RCC 7860 (cell line): Measurements from ENCODE around the gene KNL1.
A peak's percentile ranks its signal among the peaks of the same experiment; 100 is the strongest.

Source experiments
- DNase-seq: peaks from one replicate; pipeline ENCODE4 v3.0.0-alpha.2; 2015; ENCODE audit warnings: low spot score
- FAIRE-seq: peaks from 2 replicates; lab custom pipeline; 2012; peaks lifted over from hg19 to GRCh38; lab: Jason Lieb, UNC

KNL1 gene

DNA sequence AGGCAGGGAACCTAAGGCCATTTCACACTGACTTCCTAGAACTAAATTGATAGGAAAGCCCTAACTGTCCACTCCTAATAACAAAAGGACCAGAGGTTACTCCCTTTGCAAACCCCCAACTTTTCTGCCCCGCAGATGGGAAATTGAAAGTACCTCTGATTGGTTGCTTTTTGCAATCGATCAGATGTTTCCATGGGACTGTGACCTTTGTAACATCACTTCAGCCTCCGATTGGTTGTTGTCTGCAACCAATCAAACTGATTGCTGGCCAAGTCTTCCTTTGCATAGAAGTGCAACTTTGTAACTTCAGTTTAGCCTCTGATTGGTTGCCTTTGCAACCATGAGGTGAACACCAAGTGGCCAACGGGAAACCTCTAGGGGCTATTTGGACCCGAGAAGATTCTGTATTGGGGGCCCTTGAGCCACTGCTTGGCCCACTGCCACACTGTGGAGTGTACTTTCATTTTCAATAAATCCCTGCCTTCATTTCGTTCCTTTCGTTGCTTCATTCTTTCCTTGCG lies 11.3 kb upstream of the KNL1 start:
- DNase-seq (no peak), FAIRE-seq (no peak)

DNA sequence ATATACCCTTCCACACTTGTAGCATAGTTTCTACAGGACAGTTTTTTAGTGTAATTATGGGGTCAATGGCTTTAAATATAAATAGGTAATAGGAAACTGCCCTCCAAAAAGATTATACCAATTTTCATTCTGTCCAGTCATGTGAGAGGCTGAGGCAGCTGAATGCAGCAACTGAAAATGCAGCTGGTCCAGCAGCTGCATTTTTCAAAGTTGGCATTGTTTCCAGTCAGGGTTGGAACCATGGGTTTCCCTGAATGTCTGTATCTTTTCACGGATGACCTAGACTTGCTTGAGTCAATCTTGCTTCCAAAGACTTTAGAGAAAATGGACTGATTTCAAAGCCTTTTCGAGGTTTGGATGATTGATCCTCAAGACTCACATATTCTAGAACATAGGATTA lies 9.9 kb upstream of the KNL1 start:
- FAIRE-seq (no peak), DNase-seq (no peak)

DNA sequence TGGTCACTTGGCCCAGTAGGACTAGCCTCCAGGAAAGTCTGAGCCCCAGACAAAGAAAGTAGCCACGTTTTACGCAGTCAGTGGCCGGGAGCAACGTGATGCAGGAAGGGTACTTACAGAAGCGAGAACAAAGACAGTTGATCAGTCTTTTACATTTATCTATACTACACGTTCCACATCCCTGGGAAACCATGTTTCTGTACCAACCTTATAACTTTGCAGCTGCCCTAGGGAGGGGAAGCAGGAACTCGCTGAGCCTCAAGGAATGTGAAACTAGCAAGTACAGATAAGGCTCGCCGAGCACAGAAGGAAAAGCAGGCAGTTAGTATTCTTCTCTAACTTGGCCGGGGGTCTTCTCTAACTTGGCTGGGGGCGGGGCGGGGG lies 3.4 kb upstream of the KNL1 start:
- FAIRE-seq, result no peak

DNA sequence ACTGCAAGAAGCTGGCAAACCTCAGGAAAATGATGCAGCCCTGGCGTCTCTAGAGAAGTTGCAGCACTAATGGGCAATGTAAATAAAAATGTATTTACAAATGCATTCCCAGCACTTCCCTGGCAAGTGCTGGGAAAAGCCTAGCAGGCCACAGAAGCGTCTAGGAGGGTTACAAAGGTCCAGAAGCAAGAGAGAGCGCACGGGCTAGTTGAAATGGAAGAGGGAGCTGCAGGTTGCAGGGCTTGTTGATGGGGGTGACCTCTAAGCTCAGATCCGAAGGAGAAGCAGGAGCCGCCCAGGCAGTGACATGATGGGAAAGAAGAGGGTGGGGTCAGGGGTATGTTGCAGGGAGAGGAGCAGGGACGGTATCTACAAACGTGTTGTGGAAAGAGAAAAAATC lies 2.7 kb upstream of the KNL1 start:
- FAIRE-seq (no peak), DNase-seq (no peak)

More for the DNA sequence above, 3.4 kb upstream of the KNL1 start:
- DNase-seq, result no peak

- FAIRE-seq (no peak), DNase-seq (no peak)
Observed at GRCh38 chr15:40593165-40593564, 884 bp upstream of the KNL1 start.

- FAIRE-seq (no peak), DNase-seq (peak; percentile 50)
Observed at GRCh38 chr15:40594429-40594836, 384 bp downstream of the KNL1 start.

DNA sequence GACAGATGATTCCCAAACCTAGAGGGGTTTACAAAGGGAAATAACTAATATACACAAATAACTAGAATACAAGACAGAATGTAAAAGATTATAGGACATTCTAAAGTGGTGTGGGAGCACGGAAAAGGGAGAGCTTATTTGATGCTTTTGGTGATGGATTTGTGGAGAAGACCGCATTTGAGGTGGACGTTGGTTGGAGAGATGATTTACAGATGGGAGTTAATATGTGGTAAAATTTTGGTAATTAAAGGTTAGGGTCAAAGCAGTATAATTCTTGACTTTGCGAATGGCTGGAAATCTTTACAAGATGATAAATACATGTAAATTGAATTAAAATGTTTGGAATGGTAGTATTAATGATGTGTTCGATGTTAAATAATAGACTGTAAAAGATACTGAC lies 1.2 kb downstream of the KNL1 start:
- no peak for FAIRE-seq
- DNase-seq, result no peak

- DNase-seq (no peak), FAIRE-seq (no peak)
Observed at GRCh38 chr15:40595773-40596172, 1.7 kb downstream of the KNL1 start.

- DNase-seq, result no peak
- no peak for FAIRE-seq
Observed at GRCh38 chr15:40597024-40597423, 3.0 kb downstream of the KNL1 start.

- FAIRE-seq, result no peak
- no peak for DNase-seq
Observed at GRCh38 chr15:40598126-40598525, 4.1 kb downstream of the KNL1 start.

GRCh38 chr15:40598672-40599071 lies 4.6 kb downstream of the KNL1 start:
- FAIRE-seq (no peak), DNase-seq (no peak)

GRCh38 chr15:40600956-40601355 lies 6.9 kb downstream of the KNL1 start:
- FAIRE-seq (no peak), DNase-seq (no peak)

DNA sequence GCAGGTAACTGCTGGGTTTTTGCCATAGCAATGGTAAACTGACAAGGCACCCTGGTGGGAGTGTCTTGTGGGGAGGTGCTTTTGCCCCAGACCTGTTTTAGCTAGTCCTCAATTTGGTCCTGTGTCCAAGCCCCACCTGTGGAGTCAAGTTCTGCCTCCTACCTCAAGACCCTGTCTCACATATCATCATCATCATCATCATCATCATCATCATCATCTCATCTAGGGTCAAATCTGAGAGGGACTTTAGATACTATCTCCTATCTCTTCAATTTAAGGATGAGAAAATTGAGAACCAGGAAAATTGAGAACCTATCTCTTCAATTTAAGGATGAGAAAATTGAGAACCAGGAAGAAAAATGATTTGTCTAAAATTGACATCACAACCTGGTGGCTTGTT lies 9.9 kb downstream of the KNL1 start:
- FAIRE-seq (no peak), DNase-seq (no peak)

DNA sequence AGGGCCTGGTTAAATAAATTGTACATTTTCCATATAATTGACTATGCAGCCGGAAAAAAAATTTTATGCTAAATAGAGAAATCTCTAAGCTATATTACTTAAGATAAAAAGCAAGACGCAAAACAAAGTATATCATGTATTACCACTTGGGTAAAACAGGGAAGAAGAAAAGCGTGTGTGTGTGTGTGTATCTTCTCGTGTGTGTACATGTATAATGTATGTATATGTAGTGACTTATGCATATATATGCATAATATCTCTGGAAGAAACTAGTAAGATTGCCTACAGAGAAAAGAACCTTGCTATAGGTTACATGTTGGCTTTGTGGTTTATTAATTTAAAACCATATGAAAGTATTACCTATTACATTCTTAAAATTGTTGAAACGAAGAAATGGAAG lies 19.0 kb downstream of the KNL1 start:
- DNase-seq (no peak), FAIRE-seq (no peak)

GRCh38 chr15:40618023-40618422 lies 24.0 kb downstream of the KNL1 start:
- no peak for FAIRE-seq

DNA sequence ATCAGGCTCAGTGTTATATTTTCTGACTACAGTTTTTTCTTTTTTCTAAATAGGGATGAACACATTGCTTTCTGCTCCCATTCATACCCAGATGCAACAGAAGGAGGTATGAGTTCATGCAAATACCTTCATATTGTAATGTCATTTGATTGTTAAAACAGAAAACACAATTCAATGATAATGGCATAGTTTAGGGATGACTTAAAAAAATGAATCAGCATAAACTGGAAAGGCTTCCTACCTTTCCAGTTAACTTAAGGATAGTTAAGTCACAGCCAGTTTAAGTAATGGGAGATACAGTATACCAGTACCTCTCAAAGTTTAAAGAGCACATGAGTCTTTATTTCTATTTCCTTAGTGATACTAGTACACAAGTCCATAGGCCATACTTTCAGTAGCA lies 24.9 kb downstream of the KNL1 start:
- FAIRE-seq (no peak), DNase-seq (no peak)

More at GRCh38 chr15:40618023-40618422, 24.0 kb downstream of the KNL1 start:
- no peak for DNase-seq

DNA sequence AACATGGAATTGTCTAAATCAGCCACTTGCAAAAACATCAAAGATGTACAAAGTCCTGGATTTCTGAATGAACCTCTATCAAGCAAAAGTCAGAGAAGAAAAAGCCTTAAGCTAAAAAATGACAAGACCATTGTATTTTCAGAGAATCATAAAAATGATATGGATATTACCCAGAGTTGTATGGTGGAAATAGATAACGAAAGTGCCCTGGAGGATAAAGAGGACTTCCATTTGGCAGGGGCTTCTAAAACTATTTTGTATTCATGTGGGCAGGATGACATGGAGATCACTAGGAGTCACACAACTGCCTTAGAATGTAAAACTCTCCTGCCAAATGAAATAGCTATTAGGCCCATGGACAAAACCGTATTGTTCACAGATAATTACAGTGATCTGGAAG lies 29.3 kb downstream of the KNL1 start:
- FAIRE-seq, result no peak
- no peak for DNase-seq

DNA sequence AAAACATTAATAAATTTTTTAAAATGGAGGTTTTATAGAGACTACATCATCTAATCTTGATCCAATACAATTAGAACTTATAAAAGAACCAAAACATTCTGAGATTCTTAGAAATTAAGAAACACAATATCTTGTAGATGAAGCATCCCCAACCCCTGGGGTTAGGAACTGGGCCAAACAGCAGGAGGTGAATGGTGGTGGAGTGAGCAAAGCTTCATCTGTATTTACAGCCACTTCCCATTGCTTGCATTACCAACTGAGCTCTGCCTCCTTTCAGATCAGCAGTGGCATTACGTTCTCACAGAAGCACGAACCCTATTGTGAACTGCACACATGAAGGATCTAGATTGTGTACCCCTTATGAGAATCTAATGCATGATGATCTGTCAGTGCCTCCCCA lies 36.3 kb downstream of the KNL1 start:
- FAIRE-seq (no peak), DNase-seq (no peak)

DNA sequence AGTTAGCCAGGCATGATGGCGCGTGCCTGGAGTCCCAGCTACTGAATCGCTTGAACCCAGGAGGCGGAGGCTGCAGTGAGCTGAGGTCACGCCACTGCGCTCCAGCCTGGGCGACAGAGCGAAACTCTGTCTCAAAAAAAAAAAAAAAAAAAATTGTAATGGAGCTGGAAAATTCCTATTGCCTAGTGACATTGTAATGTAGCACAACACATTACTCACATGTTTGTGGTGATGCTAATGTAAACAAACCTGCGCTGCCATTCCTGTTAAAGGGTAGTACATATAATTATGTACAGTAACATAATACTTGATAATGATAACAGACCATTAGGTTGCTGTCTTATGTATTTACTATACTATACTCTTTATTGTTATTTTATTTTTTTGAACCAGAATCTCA lies 39.1 kb downstream of the KNL1 start:
- no peak for FAIRE-seq
- no peak for DNase-seq

DNA sequence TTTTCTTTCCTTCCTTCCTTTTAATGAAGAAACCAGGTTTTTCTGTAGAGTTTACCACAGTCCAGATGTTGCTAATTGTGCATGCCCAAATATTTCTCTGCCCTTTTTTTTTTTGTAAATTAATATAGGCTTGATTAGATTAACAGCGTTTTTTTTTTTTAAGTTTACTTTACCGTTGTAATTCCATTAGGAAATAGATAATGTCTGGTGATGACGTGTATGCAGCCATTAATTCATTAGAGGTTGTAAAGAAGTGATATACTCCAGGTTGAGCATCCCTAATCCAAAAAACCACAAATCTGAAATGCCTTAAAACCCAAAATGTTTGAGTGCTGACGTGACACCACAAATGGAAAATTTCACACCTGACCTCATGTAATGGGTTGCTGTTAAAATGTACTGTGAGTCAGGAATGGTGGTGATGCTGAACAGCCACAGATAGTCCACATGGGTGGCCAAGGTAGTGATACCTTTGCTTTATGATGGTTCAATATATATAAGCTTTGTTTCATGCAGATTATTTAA lies 43.2 kb downstream of the KNL1 start:
- no peak for FAIRE-seq

GRCh38 chr15:40639677-40640076 lies 45.6 kb downstream of the KNL1 start:
- DNase-seq (no peak), FAIRE-seq (no peak)

More for the DNA sequence above, 43.2 kb downstream of the KNL1 start:
- no peak for DNase-seq

DNA sequence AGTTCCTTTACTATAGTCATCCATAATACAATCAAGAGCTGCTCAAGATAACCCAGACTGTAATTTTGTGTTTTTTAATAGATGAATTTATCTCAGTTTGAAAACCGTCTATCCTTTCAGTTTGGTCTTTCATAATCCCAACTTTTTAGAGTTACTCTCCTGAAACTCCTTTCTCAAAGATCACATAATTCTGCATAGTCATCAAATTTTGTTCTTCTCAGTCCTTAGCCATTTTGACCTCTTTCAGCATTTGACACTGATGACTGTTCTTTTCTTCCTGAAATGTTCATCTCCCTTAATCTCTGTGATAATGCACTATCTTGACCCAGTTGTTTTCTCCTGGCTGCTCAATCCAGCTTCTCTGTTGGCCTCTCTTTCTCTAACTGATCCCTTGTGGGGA lies 53.5 kb downstream of the KNL1 start:
- FAIRE-seq (no peak), DNase-seq (no peak)

DNA sequence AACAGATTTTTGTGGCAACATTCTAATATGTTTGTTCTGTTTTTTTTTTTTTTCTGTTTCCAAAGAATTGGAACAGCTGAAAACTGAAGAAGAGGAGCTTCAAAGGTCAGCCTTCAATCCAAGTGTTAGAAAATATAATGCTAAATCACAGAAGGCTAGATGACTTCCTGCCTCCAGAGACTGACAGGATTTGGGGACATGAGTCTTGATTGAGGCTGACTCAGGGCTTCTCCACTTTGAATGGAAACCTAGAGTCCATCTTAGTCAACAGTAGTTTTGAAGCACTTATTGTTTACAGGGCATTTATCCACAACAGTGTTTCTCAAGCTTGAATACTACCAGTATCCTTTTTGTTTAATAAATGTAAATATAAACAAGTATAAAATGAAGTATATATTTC lies 56.4 kb downstream of the KNL1 start:
- FAIRE-seq, result no peak
- DNase-seq, result no peak
